HUES64 (cell line): ENCODE measurements around the gene CHD2.

Source experiments
- H3K27ac ChIP-seq: 2 replicates; pipeline ENCODE4 v1.7.0; 2013; ENCODE audit warnings: low read depth, low read length, inconsistent platforms
- H3K27me3 ChIP-seq: 2 replicates; pipeline ENCODE4 v1.6.1; 2013; ENCODE audit warnings: mild to moderate bottlenecking, low read length; ENCODE audit not compliant: insufficient read depth
- H3K36me3 ChIP-seq: 2 replicates; pipeline ENCODE4 v1.6.1; 2013; ENCODE audit warnings: mild to moderate bottlenecking, low read length; ENCODE audit not compliant: insufficient read depth
- H3K4me1 ChIP-seq: 2 replicates; pipeline ENCODE4 v1.6.1; 2013; ENCODE audit warnings: mild to moderate bottlenecking, low read length, moderate library complexity; ENCODE audit not compliant: insufficient read depth
- H3K4me3 ChIP-seq: 2 replicates; pipeline ENCODE4 v1.5.1; 2013; ENCODE audit warnings: mild to moderate bottlenecking, low read length, moderate library complexity
- H3K9ac ChIP-seq: 2 replicates; pipeline ENCODE4 v1.6.1; 2013; ENCODE audit warnings: mild to moderate bottlenecking, low read depth, low read length
- H3K9me3 ChIP-seq: 2 replicates; pipeline ENCODE4 v1.6.1; 2013; ENCODE audit warnings: low read depth, low read length; ENCODE audit not compliant: insufficient read depth
- WGBS: fragments of 150-250, 120-280 bp; methylation state at CpG from one replicate; pipeline ENCODE4 v1.1.7; 2013; ENCODE audit warnings: missing lambda C conversion rate; 5-methylcytosine and 5-hydroxymethylcytosine counted together

The CHD2 gene

DNA sequence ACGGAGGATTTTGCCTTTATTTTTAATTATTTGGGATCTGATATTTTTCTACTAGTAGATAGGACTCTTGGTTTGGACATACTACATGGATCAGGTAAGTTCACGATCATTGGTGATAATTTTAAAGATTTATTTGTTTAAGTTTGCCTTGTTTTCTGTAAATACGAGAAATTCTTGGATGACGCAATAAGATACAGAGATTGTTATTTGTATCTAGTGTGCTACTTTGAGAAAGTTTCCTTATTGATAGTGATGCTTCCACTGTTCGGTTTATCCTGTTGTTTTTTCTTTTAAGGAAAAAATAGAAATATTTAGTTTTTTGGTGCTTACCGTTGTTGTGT is 577 bp downstream of the CHD2 start:
- Histone ChIP-seq H3K36me3 (peaks cover 49% of the 10 kb centered on the region), H3K27ac (peak overlapping the region; percentile 96), H3K9ac (peak overlapping the region; percentile 99), H3K27me3 (no peaks in the 10 kb centered on the region), H3K4me1 (peaks cover 20% of the 10 kb centered on the region), H3K4me3 (peak overlapping the region; percentile 87), H3K9me3 (no peaks in the 10 kb centered on the region)
- WGBS, result under 1% methylated on average over 6 of the region's 6 CpGs

DNA sequence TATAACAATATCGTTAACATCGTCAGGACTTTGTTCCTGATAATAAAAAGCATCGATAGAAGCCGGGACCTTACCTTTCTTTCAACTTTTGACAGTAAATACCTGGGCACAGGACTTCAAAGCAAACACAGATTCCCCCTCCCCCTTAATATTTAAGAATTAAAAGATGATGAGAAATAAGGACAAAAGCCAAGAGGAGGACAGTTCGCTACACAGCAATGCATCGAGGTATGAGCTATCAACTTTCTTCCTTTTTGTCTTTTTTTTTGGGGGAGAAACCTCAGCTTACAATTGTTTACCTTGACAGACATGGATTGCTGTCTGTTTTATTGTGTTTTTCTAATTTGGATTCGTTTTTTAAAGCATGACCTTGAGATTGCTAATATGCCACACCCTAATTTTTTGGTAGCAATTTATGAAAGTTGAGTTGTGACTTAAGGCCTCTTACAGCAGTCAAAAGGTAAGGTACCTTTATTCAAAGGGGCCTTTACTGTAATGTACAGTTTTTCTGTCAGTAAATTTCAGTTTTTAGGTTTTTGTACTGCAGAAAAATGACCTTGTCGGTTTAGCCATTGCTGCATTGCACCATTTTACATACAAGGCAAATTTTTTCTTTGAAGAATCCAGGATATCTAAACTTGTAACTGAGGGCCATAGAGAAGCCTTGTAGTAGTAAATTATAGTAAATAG is 1.1 kb downstream of the CHD2 start:
- peak overlapping the region; percentile 96 for H3K27ac ChIP-seq
- WGBS, result 1% methylated on average over 8 of the region's 8 CpGs

DNA sequence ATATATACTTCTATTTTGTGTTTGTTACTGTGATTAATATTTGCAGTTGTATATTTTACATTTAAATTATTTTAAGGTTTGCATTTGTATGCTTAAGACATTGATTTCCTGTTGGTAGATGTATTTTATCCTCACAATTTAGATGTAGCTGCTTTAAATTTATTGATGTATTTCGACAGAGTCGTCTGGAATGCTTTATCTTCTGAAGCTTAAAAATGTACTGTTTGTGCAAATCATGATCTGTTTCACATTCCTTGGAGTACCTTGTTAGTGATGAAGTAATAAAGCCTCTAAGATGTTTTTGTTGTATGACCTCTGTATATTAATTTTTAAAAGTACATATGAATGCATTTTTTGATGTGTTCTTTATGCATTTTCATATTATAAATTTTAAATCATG is 1.9 kb downstream of the CHD2 start:
- peak overlapping the region; percentile 99 for H3K9ac ChIP-seq
- peaks cover 40% of the 10 kb centered on the region for H3K36me3 ChIP-seq
- peaks cover 33% of the 10 kb centered on the region for H3K4me1 ChIP-seq
- 15% methylated on average over 2 of the region's 2 CpGs for WGBS
- no peak overlapping the region for H3K27ac ChIP-seq
- H3K9me3 ChIP-seq, result no peaks in the 10 kb centered on the region
- H3K27me3 ChIP-seq, result no peaks in the 10 kb centered on the region
- H3K4me3 ChIP-seq, result peak overlapping the region; percentile 87

More for the DNA sequence above, 1.1 kb downstream of the CHD2 start:
- Histone ChIP-seq H3K9ac (peak overlapping the region; percentile 99), H3K4me1 (peaks cover 26% of the 10 kb centered on the region), H3K9me3 (no peaks in the 10 kb centered on the region), H3K36me3 (peaks cover 45% of the 10 kb centered on the region), H3K27me3 (no peaks in the 10 kb centered on the region), H3K4me3 (peak overlapping the region; percentile 87)

DNA sequence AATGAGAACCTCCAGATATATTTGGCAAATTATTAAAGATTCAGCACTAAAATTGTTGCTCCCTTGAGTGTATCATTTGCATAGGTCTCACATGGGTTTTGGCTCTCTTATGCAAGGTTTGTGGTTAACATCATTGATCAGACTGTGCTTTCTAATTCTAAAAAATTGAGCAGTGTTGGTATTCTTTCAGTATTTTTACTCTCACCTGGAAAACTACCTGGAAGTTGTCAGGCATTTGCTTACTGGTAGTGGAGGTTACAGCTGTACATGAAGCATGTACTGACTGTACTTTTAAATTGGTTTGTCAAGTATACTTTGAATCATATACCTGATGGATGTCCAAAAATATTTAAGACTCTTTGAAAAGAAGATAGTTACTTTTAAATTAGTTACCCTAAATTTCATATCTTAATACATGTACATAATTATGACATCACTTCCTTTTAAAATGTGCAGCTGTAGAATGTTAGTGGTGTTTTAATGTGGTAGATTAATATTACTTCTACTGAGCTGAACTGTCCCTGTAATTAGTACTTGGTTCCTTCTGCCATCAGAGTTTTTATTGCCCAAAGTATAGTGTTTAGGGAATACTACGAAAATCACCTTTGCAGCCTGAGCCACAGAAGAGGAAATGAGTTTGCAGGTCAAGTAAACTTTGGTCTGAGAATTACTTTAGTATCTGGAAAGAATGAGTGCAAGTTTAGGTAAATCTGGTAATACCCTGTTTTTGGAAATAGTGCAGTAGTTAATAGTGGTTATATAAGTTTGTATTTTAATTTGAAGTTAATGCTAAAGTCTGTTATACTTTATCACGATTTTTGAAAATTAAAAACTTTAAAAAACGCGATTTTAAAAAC is 2.8 kb downstream of the CHD2 start:
- WGBS, result 22% methylated on average over 1 of the region's 4 CpGs
- Histone ChIP-seq H3K9ac (peak overlapping the region; percentile 99), H3K27me3 (no peaks in the 10 kb centered on the region), H3K27ac (peak overlapping the region; percentile 99), H3K9me3 (no peaks in the 10 kb centered on the region), H3K4me3 (peak overlapping the region; percentile 87), H3K36me3 (peaks cover 30% of the 10 kb centered on the region), H3K4me1 (peaks cover 43% of the 10 kb centered on the region)

DNA sequence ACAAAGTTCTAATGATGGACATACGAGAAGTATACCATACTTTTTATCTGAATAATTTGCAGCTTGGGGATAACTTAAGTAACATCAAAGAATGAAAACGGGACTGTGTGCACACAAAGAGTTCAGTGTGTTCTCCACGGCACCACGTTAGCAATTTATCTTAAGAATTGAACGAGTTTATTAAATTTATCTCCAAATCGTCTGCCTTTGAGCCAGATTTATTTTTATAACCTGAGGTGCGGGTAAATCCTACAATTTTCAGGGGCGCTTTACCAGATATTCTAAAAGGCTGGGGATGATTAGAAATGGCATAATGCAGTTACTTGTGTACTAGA is 3.5 kb downstream of the CHD2 start:
- Histone ChIP-seq H3K9ac (peak overlapping the region; percentile 99), H3K4me1 (peaks cover 49% of the 10 kb centered on the region), H3K9me3 (no peaks in the 10 kb centered on the region), H3K36me3 (peaks cover 24% of the 10 kb centered on the region; the same call in 1 of the 2 replicates), H3K27me3 (no peaks in the 10 kb centered on the region), H3K4me3 (peak overlapping the region; percentile 87), H3K27ac (peak overlapping the region; percentile 99)
- 7% methylated on average over 7 of the region's 8 CpGs for WGBS

DNA sequence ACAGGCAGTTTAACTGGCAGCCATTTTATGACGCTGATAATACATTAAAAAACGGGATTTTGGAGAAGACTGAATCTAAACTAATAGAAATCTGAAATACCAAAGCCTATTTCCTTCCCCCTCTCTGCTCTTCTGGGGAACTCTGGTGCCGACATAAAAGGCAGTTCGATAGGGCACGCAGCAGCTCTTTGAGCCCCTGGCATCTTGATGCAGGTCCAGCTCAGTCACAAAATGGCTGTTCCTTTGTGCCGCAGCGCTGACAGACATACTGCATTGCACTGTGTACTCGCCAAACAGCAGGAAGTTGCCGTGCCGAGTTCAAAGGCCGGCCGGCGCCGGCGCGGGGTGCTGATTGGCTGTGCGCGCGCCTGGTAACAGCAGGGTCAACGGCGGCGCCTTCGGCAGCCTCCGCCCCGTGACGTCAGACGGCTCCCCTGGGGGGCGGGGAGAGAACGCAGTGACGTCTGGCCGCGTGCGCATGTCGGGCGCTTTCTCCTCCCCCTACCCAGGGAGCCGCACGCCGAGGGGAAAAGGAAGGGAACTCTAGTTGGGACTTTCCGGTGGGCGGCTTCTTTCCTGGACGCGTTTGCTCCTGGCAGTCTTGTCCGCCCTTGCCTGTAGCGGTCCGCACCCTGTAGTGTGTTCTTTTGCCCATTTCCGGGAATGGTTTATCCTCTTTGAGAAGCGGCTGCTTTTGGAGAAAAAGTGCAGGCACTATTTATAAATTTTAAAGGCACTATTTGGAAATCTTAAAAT is 4.0 kb downstream of the CHD2 start:
- peaks cover 52% of the 10 kb centered on the region for H3K4me1 ChIP-seq
- H3K27me3 ChIP-seq, result no peaks in the 10 kb centered on the region
- H3K9ac ChIP-seq, result peak overlapping the region; percentile 99
- H3K36me3 ChIP-seq, result peaks cover 21% of the 10 kb centered on the region; the same call in 1 of the 2 replicates
- H3K9me3 ChIP-seq, result no peaks in the 10 kb centered on the region
- peak overlapping the region; percentile 87 for H3K4me3 ChIP-seq
- WGBS, result under 1% methylated on average over 47 of the region's 47 CpGs
- peak overlapping the region; percentile 99 for H3K27ac ChIP-seq

DNA sequence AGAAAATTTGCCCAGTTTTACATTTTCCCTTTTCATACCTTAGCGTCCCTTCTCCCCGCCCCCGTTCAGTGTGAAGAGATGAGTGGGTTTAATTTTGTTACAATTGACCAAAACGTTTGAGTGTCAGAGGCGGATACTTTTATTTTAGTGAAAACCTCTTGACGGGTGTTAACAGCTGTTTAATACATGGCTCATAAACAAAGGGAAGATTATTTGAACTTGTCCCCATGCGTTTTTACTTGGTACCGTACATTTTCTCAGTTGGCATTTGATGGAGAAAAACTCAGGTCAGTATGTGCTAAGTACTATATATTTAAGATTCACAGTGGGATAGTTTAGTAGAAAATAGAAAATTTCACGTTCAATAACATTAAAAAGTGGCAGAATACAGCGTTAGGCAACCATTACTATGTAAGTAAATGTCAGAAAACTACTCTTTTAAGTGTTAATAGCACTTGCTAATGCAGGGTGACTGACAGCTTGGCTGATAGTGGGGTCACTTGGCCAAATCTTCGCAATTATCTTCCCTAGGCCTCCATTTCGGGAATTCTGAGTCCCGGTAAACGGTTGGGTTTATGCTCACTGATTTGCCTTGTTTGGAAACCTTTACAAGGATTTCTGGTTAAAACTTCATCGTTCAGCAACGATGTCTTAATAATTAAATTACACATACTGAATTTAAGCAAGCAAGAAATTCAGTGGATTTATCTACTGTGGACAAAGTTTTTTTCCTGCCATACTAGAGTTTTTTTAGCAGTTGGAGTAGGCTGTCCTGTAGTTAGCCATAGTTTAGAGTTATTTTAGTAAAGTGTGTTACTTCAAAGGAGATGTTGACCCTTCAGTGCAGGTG is 4.8 kb downstream of the CHD2 start:
- WGBS, result 39% methylated on average over 16 of the region's 16 CpGs
- Histone ChIP-seq H3K9me3 (no peaks in the 10 kb centered on the region), H3K27ac (peak overlapping the region; percentile 87), H3K27me3 (no peaks in the 10 kb centered on the region), H3K9ac (peak overlapping the region; percentile 70), H3K36me3 (peaks cover 21% of the 10 kb centered on the region; the same call in 1 of the 2 replicates), H3K4me1 (peaks cover 52% of the 10 kb centered on the region), H3K4me3 (peak overlapping the region; percentile 64)

DNA sequence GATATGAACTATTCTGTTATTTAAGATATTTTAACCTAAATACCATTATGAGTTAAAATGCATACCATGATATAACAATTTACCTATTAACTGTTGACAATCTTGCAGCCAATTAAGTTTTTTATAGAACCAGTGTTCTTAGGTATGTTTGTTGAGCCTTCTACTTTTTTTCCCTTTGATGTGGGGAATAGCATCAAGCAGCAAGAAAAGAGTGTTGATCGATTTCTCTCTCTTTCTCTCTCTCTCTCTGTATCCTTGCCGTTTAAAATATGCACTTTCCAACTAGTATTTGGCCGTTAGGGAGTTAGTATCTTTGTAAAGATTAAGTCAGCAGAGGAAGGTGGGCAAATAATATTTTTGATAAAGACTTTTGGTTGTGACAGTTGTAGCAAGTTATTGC is 5.9 kb downstream of the CHD2 start:
- peaks cover 52% of the 10 kb centered on the region for H3K4me1 ChIP-seq
- H3K27ac ChIP-seq, result no peak overlapping the region
- no peaks in the 10 kb centered on the region for H3K9me3 ChIP-seq
- peaks cover 20% of the 10 kb centered on the region; the same call in 1 of the 2 replicates for H3K36me3 ChIP-seq
- no peaks in the 10 kb centered on the region for H3K27me3 ChIP-seq
- no peak overlapping the region for H3K4me3 ChIP-seq
- WGBS, result 88% methylated on average over 3 of the region's 3 CpGs
- no peak overlapping the region for H3K9ac ChIP-seq

DNA sequence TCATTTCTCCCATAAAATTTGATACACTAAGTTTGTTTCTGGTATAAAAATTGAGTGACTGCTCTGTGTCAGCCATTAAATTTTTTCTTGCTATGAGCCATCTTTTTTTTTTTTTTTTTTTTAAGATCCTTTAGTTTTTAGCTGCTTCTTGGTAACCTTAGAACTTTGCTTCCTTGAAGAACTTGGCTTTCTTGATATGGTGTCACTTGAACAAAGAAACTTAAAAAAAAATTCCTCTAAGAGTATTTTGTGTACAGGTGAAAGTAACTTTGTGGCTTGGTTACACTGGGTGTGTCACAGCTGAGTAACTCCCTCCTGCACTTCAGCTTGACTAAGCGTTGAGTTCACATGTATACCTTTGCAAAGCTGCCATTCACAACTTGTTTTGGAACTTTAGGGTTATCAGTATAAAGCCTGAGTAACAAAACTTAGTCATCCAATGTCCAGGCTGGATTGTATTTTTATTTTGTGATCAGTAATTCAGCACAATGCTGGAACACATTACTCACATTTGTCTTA is 6.5 kb downstream of the CHD2 start:
- H3K4me1 ChIP-seq, result peaks cover 52% of the 10 kb centered on the region
- peaks cover 14% of the 10 kb centered on the region; the same call in 1 of the 2 replicates for H3K36me3 ChIP-seq
- WGBS, result 89% methylated on average over 1 of the region's 1 CpG
- H3K27me3 ChIP-seq, result no peaks in the 10 kb centered on the region
- no peak overlapping the region for H3K9ac ChIP-seq
- H3K27ac ChIP-seq, result no peak overlapping the region
- H3K4me3 ChIP-seq, result no peak overlapping the region
- no peaks in the 10 kb centered on the region for H3K9me3 ChIP-seq

DNA sequence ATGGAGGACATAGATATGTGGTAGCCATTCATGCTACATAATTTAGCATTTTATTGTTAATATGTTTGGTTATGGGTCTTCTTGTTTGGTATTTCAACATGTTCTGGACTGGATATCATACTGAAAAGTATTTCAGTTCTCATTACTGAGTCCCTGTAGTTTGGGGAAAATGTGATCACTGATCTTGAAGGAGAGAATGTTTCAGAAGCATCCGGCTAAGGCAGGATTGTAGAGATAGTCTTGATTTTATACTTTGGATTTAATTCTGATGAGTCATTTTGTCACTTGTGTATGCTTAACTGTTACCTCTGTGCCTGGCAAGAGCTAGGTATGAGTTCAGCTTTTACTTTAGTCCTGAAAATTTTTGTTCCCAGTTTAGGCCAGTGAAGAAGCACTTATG is 7.1 kb downstream of the CHD2 start:
- Histone ChIP-seq H3K9me3 (no peaks in the 10 kb centered on the region), H3K4me1 (peaks cover 50% of the 10 kb centered on the region), H3K27me3 (no peaks in the 10 kb centered on the region), H3K4me3 (no peak overlapping the region), H3K9ac (no peak overlapping the region), H3K36me3 (peaks cover 8% of the 10 kb centered on the region; the same call in 1 of the 2 replicates), H3K27ac (no peak overlapping the region)
- 93% methylated on average over 1 of the region's 1 CpG for WGBS
